NCI-H2107 treated with DMSO at 0.1 percent for 48 hours (cell line): Measurements from ENCODE around the gene RAD54L.

Experiments used
- DNase-seq: peaks from one replicate; lab custom pipeline; 2025; ENCODE audit not compliant: unreplicated experiment; lab: John Stamatoyannopoulos, UW

RAD54L gene

DNA sequence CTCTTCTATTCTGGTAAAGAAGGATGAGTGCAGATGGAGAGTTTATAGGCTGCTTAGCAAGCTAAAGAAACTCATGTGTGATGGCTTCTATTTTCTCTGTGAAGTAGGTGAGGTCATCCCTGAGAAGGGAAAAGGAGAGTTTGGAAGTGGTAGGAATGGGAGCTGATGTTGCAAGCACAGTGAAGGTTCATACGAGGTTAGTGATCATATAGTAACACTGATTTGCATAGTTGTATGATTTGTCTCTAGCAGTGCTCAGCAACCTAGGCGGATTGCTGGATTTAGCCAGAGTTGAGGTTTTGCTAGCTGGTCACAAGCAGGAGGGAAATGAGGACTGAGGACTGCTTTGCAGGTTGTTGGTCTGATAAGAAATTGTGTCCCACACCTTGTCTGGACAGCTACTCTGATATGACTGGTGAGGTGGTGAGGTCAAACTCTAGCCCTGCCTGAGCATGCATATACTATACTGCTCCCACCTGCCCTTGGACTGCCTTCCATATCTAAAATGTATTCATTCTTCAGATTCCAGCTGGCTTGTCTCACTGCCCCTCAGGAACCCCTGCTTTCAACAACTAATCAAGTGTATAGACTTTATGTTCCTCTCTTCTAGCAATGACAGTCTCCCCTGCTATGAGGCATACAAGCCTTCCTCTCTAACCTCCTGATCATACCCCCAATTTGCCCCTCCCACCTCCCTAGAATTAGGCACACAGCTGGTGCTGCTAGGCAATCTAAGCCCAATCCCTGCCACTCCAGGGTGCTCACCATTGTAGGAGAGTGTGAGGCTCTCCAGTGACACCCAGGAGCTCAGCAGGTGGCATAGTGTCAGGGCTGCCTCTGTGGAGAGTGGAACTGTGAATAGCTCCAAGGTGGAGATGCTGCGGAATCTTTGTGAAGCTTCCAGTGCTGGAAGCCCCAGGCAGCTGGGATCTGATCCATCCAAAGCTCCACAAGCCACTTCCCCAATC is 37.3 kb downstream of the RAD54L start:
- DNase-seq, result peak; percentile 82

DNA sequence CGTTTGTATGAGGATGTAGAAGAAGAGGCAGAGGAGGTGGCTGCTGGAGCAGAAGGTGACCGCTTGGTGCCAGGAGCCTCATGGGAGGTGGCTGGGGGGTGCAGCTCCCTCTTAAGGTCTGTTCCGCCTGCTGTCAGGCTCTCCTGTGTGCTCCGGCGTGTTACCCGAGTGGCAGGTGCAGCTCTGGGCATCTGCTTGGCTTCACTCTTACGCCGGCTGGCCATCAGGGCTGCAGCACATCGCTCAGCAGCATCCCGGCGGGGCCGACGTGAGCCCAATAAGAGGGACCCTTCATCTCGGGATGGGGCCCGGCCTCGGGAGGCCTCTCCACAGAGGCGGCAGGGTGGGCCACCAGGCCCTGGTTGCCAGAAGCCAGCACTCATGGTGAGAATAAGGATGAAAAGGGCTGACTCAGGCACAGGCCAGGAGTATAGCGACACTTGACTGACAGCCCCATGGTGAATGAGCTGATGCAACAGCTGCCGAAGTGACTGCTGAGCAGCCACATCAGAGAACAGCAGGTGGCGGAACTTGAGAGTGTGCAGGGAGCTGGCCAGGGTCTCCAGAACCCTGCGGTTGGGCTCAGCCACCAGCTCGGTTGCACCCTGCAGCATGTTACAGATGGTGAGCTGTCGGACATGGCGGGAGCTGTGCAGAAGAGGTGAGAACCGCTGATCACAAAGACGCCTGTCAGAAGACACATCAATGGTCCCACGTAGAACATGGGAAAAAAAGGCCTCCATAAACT is 38.3 kb downstream of the RAD54L start:
- DNase-seq, result peak; percentile 95

DNA sequence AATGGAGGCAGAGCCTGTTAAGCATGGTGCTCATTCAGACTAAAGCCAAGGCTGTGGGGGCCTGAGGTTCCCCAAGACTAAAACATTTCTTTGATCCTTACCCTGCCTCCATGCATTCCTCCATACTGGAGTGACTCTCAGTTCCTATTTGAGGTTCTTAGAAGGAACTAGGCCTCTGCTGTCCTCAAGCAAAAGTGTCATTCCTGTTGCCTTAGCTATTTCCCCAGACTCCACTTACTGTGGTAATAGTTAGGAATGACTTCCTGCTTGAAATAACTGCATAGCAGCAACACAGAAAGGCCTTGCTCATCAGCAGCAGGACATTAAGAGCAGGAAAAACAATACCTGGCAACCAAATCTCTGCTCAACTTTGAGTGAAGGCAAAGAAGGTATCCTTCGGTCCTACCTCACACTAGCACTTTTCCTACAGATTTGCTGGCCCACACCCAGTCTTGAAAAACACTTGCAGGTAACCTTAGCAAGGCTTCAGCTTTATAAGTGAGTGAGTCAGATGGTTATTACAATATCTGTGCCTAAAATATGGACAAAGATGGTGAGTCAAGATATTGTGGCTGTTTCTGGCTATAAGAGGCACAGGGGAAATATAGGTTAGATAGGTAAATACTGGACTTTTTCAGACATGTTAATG is 41.0 kb downstream of the RAD54L start:
- no peak for DNase-seq

DNA sequence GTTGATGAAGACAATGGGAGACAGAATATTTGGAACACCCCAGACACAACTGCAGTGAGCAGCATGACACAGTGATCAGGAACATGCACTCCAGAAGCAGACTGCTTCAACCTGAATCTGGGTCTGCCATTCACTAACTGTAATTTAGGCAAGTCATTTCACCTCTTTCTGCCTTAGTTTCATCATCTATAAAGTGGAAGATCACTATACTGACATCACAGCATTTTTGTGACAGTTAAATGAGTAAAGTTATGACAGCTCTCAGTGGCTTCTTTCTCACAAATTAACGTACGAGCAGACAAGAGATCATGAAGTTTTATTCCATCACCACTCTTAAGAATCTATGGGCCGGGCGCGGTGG is 41.6 kb downstream of the RAD54L start:
- no peak for DNase-seq

DNA sequence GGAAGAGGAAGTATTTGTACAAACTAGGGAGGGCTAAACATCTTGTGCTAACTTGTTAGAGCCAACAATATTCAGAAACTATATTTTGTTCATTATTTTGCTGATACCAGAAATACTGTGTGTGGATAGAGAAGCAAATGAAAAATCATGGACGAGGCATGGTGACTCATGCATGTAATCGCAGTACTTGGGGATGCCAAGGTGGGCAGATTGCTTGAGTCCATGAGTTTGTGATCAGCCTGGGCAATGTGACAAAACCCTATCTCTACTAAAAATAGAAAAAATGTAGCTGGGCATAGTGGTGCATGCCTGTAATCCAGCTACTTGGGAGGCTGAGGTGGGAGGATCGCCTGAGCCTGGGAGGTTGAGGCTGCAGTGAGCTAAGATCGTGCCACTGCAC is 42.4 kb downstream of the RAD54L start:
- DNase-seq, result no peak

DNA sequence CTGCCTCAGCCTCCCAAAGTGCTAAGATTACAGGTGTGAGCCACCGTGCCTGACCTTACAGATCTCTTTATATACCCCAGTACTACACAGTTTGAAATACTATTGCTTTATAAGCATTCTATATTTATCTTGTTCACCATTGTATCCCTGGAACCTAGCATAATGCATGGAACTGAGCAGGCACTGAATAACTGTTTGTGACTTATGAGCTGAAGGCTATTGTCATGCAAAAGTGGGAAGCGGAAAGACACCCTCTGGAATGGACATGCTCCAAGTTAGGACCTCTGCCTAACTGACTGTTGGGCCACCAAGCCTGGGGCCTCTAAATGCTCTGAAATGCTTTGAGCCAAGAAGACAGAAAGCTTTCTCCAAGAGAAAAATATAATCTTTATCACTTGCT is 47.7 kb downstream of the RAD54L start:
- no peak for DNase-seq

DNA sequence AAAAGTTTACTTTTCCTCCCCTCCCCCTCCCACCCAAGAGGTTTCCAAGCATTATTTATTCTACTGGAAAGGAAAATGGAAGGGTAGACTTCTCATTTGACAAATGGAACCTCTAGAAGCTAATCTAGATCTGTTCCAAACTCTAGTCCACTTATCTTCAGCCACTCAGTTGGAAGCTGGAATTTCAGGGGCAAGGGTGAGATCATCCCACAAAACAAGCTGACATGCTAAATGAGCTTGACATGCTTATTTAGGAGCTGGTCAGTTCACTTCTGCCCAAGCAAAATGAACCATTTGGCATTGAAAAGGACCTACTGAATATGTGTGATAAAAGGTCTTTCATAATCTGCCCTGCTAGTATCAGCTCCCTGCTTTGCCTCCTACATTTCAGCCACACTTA is 50.8 kb downstream of the RAD54L start:
- DNase-seq, result no peak

DNA sequence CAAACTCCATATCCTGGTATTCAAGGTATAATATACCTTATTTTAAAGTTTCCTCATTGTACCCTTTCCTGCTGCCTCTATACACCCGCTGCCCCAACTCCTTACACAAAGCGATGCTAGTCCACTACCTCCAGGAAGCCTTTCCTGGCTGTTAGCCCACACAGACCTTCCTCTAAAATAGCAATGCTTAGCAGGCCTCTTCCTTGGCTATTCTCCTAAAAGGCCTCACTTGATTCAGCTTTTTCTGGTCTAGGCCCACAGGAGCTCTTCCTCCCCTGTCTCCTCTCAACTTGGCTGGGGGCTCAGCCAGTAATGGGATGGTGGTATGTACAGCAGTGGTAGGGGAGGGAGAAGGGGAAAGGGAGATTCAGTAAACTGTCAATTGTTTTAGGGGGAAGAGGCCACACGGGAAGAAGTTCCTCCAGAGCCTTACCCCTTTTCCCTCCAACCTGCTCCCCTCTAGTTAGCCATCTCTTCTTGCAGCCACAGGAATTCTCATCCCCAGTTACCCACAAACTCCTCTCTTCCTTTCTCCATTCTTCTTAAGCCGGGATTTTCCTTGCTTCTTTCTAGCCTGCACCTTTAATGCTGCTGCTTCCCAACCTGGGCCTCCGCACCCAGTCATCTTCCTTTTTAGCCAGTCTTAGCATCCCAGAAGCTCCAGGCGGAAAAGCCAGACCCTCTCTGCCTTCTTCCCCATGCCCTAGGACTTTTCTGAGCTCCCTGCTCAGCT is 53.3 kb downstream of the RAD54L start:
- DNase-seq, result no peak

DNA sequence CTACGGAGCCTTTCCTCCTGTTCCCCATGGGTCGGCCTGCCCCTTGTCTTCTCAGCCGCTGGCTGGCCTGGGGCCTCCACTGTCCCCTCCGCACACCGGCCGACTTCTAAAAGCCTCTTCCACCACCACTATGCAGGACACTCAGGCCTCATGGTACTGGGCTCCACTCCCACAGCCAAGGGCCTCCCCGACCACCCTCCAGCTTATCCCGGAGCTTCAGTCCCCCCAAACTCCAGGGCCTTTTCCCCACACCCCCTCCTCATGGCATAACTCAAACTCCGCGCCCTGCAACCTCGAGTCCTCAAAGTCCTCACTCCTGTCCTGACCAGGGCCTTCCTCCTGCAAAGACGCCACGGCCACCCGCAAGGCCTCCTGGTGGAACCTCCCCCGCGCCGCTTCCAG is 53.8 kb downstream of the RAD54L start:
- DNase-seq, result no peak

DNA sequence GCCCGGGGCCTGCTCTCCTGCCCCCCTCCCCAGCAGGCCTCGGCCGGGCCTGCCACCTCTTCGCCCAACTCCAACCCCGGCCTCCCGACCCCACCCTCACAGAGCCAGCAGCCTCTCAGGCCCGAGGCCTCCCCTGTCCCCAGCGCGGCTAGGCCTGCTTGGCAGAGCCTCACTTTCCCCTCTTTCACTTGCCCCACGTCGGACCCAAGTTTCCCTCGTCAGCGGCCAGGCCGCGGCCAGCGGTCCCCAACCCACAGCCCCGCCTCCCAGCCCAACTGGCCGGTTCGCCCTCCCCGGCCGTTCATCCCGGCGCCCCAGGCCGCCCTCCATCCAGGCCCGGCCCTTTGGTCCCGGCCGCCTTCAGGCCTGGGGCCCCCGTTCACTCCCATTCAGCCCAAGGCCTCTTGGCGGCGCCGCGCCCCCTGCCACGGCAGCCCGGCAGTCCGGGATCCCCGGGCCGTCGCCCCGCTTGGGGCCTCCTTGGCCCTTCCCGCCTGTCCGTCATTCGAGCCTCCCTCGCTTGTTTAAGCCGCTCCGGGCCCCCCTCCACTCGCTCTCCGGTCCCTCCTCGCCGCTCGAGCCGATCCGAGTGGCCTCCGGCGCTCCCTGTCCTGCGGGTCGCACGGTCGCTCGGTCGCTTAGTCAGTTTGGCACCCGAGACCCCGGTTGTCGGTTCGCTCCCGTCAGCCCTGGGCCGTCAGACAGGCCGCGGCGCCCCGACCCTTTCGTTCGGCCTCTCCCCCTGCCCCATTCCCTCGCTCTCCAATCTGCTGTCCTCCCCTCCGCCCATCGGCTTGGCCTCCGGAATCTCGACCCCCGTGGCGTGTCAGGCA is 54.5 kb downstream of the RAD54L start:
- no peak for DNase-seq

DNA sequence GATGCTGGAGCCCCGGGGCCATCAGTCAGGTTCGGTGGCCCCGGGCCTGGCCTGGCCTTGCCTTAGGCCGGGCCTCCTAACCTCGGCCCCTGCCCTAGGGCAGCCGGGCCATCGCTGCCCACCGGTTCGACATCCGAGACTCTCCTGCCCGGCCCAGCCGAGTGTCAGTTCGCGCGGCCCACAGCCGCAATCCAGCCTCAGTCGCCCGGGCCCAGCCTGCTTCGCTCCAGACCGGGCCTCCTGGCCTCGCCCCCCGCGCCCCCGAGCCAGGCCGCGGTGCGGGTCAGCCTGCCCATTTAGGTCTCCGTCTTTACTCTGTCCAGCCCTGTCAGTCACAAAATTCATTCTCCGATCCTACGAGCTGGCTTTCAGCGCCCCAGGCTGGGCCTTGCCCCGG is 55.1 kb downstream of the RAD54L start:
- DNase-seq, result no peak

DNA sequence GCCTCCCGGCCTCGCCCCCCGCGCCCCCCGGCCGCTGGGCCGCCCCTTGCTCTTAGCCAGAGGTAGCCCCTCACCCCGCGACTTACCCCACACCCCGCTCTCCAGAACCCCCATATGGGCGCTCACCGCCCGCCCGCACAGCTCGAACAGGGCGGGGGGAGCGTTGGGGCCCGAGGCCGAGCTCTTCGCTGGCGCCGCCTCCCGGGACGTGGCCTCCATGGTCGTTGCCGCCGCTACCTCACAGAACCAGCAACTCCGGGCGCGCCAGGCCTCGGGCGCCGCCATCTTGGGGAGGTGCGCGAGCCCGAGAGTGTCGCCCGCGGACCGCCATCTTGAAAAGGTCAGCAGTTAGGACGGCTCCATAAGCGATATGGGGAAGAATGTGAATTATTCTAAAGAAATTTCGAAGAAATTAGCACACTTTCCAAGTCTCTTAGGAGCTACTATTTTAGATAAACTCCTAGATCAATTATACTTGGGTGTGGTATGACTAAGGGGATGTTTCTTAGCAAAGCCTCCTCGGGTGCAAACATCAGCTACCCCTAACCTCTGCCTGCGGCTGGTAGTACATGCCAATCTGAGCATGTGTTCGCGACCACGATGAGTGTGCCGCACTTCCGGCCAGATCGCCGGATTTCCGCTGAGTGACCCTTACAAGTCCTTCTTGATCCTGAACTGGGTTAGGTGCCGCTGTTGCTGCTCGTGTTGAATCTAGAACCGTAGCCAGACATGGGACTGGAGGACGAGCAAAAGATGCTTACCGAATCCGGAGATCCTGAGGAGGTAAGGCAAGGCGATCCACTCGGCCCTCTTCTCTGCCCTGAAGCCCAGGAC is 55.7 kb downstream of the RAD54L start, which contains the start of the genes LRRC41 and UQCRH:
Gene LRRC41 (minus strand): TSS at position 579 of the 834 bp plus-strand sequence. CDS start 294 bp downstream, at position 285.
Gene UQCRH (plus strand): TSS at position 661 of the 834 bp plus-strand sequence. CDS start 69 bp downstream, at position 730.
- peak; percentile 98 for DNase-seq

DNA sequence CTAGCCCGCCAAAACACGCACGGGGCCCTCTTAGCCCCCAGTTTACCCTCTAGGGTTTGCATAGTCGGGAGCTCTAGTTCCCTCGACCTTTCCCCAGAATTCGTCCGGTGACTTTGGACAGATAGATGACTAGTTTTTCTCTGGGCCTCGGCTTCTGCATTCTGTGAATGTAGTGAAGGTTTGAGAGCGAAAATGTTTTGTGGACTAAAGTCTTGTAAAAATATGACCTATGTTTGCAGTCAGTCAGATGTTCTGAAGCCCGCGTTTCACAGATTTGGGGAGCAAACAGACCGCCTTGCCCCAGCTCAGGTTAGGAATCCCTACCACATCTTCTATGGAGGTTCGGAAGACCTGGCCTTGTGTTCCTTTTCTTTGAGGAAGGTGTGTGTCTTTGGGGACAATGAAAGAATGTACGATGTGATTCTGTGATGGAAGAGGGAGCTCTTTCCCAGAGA is 56.3 kb downstream of the RAD54L start:
- DNase-seq, result no peak

DNA sequence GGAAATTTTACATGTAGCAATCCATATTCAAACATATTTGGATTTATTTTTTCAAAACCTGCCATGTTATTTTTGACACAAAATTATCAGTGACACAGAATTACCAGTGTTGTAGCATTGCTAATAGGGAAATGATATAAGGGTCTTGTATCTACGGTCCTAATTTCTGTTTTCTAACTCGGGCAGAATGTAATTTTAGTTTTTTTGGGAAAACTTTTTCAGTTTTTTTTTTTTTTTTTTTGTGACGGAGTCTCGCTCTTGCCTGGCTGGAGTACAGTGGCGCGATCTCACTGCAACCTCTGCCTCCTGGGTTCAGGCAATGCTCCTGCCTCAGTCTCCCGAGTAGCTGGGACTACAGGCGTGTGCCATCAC is 58.6 kb downstream of the RAD54L start:
- DNase-seq, result no peak

DNA sequence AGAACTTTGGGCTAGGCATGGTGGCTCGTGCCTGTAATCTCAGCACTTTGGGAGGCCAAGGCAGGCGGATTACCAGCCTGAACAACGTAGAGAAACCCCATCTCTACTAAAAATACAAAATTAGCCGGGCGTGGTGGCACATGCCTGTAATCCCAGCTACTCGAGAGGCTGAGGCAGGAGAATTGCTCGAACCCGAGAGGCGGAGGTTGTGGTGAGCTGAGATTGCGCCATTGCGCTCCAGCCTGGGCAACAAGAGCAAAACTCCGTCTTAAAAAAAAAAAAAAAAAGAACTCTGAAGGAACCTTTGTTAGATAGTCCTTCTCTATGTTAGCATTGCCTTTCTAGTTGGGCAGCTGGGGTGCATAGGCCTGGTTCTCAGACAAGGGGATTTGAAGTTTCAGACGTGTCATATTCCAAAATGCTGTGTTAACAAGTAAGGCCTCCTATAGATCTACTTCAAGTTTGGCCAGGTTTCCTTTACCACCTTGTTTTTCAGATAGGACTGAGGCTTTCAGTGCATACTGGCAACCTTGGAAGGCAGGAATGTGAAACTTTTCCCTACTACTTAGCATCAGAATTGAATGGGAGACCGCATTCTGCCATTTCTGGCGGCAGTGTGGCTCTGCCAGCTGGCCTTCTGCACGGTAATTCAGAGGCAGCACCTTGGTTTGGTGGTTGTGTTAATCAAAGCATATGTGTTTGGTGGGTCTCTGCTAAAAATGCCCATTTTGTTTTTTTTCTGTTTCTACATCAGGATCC is 62.0 kb downstream of the RAD54L start:
- DNase-seq, result no peak

DNA sequence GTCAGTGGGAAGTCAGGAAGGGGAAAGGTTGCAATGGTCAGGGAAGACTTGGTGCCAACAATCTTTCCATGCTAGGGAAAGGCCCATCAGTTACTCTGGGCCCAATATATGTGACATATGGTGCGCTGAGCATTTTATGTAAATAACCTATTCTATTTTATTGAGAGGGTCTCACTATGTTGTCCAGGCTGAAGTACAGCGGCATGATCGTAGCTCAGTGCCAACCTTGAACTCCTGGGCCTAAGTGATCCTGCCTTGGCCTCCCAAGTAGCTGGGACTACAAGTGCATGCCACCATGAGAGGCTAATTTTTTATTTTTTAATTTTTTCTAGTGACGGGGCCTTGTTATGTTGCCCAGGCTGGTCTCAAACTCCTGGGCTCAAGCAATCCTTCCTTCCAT is 62.8 kb downstream of the RAD54L start:
- no peak for DNase-seq

DNA sequence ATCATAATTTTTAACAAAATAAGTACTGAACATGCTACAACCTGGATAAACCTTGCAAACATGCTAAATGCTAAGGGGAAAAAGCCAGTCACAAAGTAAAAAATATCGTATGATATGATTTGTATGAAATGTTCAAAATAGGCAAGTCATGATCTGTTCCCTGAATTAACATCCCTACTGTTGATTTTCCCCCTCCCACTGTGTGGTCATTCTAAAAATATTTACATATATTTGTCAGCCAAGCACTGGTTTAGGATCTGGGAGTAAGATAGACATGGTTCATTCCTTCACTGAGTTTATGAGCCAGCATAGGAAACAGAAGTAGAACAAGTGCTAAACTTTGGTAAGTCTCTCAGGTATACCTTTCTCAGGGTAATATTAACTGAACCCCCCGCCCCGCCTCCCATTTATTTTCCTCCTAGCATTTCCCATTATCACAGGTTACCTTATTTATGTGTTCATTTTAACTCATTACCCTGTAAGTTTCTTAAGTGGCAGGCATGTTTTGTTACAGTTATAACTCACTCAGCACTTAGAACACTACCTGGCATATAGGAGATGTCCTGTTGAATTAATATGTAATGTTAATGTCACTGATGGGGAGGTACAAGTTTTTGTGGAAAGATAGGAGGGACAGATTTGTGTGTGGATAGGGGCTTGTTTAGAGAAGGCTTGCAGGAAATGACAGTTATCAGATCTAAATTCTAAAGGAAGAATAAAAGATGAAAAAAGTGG is 68.3 kb downstream of the RAD54L start:
- no peak for DNase-seq

DNA sequence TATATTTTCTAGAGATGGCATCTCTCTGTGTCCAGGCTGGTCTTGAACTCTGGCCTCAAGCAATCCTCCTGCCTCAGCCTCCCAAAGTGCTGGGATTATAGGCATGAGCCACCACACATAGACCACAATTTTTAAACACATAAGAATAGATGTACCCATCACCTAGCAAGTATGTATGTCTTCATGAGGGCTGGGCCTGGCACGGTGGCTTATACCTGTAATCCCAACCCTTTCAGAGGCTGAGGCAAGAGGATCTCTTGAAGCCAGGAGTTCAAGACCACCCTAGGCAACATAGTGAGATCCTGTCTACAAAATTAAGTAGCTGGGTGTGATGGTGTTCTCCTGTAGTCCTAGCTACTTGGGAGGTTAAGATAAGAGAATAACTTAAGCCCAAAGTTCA is 69.8 kb downstream of the RAD54L start:
- no peak for DNase-seq
